ENCODE measurements around the gene FLG.
A peak's percentile ranks its signal among the peaks of the same experiment; 100 is the strongest.

The FLG gene

GRCh38 chr1:152348447-152348846 lies 23.4 kb upstream of the FLG start:
- no peak overlapping the region for H3K4me3 ChIP-seq (ENCODE audit: low read depth, low read length)
- no peak for TF ChIP-seq CTCF (IDR thresholded peaks at IDR 0.05; ENCODE audit: low read depth, low read length)

GRCh38 chr1:152347116-152347728 lies 22.2 kb upstream of the FLG start:
- peak; percentile 67 for TF ChIP-seq CTCF (IDR thresholded peaks at IDR 0.05; ENCODE audit: low read depth, low read length)
- no peak overlapping the region for H3K4me3 ChIP-seq (ENCODE audit: low read depth, low read length)

- no peak for TF ChIP-seq CTCF (IDR thresholded peaks at IDR 0.05; ENCODE audit: low read depth, low read length)
- no peak overlapping the region for H3K4me3 ChIP-seq (ENCODE audit: low read depth, low read length)
Observed at GRCh38 chr1:152344438-152344837, 19.4 kb upstream of the FLG start.

- H3K4me3 ChIP-seq (ENCODE audit: low read depth, low read length): no peak overlapping the region
- TF ChIP-seq CTCF (IDR thresholded peaks at IDR 0.05; ENCODE audit: low read depth, low read length): no peak
Observed at GRCh38 chr1:152343006-152343405, 18.0 kb upstream of the FLG start.

GRCh38 chr1:152335399-152335798 lies 10.4 kb upstream of the FLG start:
- TF ChIP-seq CTCF (IDR thresholded peaks at IDR 0.05; ENCODE audit: low read depth, low read length): no peak
- H3K4me3 ChIP-seq (ENCODE audit: low read depth, low read length): no peak overlapping the region

GRCh38 chr1:152328801-152329391 lies 3.9 kb upstream of the FLG start:
- TF ChIP-seq CTCF (IDR thresholded peaks at IDR 0.05; ENCODE audit: low read depth, low read length): no peak
- no peak overlapping the region for H3K4me3 ChIP-seq (ENCODE audit: low read depth, low read length)

GRCh38 chr1:152313970-152314369 lies 11.1 kb downstream of the FLG start:
- no peak for TF ChIP-seq CTCF (IDR thresholded peaks at IDR 0.05; ENCODE audit: low read depth, low read length)
- no peak overlapping the region for H3K4me3 ChIP-seq (ENCODE audit: low read depth, low read length)

Measured in WI38 (cell line).